ENCODE data around the gene CAMTA1. TPM values are rescaled to one million over a fixed set of nuclear protein-coding genes. Genes with fewer than 3 reads are reported as not detected.
A peak's percentile ranks its signal among the peaks of the same experiment; 100 is the strongest.

The CAMTA1 gene
- polyA plus RNA-seq, 5 donors, result 41.0 to 56.5 (median 48.5) TPM

- no peak for DNase-seq
Observed at GRCh38 chr1:6971699-6972098, 186.4 kb downstream of the CAMTA1 start.

- DNase-seq, result peak in 1 of 2 donors; percentile 7
Observed at GRCh38 chr1:6972399-6972798, 187.1 kb downstream of the CAMTA1 start.

- peak in 1 of 2 donors; percentile 12 for DNase-seq
Observed at GRCh38 chr1:6975331-6976043, 190.2 kb downstream of the CAMTA1 start.

- DNase-seq, result peak in 1 of 2 donors; percentile 10
Observed at GRCh38 chr1:6976044-6976375, 190.8 kb downstream of the CAMTA1 start.

- no peak for DNase-seq
Observed at GRCh38 chr1:6979003-6979613, 193.9 kb downstream of the CAMTA1 start.

- DNase-seq, result no peak
Observed at GRCh38 chr1:6981595-6981994, 196.3 kb downstream of the CAMTA1 start.

- no peak for DNase-seq
Observed at GRCh38 chr1:6982443-6982842, 197.2 kb downstream of the CAMTA1 start.

- DNase-seq, result no peak
Observed at GRCh38 chr1:6982860-6983259, 197.6 kb downstream of the CAMTA1 start.

- DNase-seq, result no peak
Observed at GRCh38 chr1:6984536-6984935, 199.3 kb downstream of the CAMTA1 start.

GRCh38 chr1:6984986-6985385 lies 199.7 kb downstream of the CAMTA1 start:
- DNase-seq, result peak; percentile 77 to 78

GRCh38 chr1:6985549-6986276 lies 200.5 kb downstream of the CAMTA1 start:
- no peak for DNase-seq

- DNase-seq, result no peak
Observed at GRCh38 chr1:6986281-6986680, 201.0 kb downstream of the CAMTA1 start.

GRCh38 chr1:6987940-6988339 lies 202.7 kb downstream of the CAMTA1 start:
- no peak for DNase-seq

GRCh38 chr1:6988796-6989195 lies 203.5 kb downstream of the CAMTA1 start:
- no peak for DNase-seq

GRCh38 chr1:6989212-6990159 lies 204.2 kb downstream of the CAMTA1 start:
- DNase-seq, result no peak

GRCh38 chr1:6991266-6991665 lies 206.0 kb downstream of the CAMTA1 start:
- DNase-seq, result no peak

GRCh38 chr1:6995789-6996188 lies 210.5 kb downstream of the CAMTA1 start:
- no peak for DNase-seq

GRCh38 chr1:6996371-6996770 lies 211.1 kb downstream of the CAMTA1 start:
- no peak for DNase-seq

GRCh38 chr1:6996866-6997265 lies 211.6 kb downstream of the CAMTA1 start:
- no peak for DNase-seq

GRCh38 chr1:6998267-6998666 lies 213.0 kb downstream of the CAMTA1 start:
- no peak for DNase-seq

GRCh38 chr1:6999826-7000225 lies 214.6 kb downstream of the CAMTA1 start:
- DNase-seq, result no peak

- DNase-seq, result no peak
Observed at GRCh38 chr1:7000720-7001119, 215.5 kb downstream of the CAMTA1 start.
